Hematopoietic multipotent progenitor cell (in vitro differentiated cells): Measurements from ENCODE around the gene TEX35. TPM values are rescaled to one million over a fixed set of nuclear protein-coding genes. Genes with fewer than 3 reads are reported as not detected.
A peak's percentile ranks its signal among the peaks of the same experiment; 100 is the strongest.

Experiments used
- DNase-seq, 3 donors: peaks; one replicate each; pipeline ENCODE4 v3.0.0-alpha.2; 2011 to 2015; ENCODE audit warnings: low read depth in 2 of 3, low spot score in 2 of 3
- total RNA-seq: library from RNA; depleted of rRNA; stranded (reverse); fragments of >200 nt; gene quantifications from one replicate; pipeline ENCODE4 v1.2.3, GENCODE V29; 2012

TEX35 gene
- not detected for total RNA-seq

- no peak for DNase-seq
Observed at GRCh38 chr1:178512566-178513277, at the start of gene TEX35. TSS of gene TEX35 (plus strand) at chr1:178513109. CDS start at chr1:178513189, 80 bp downstream.

GRCh38 chr1:178464141-178464540 is 48.8 kb upstream of the TEX35 start:
- DNase-seq, result no peak

GRCh38 chr1:178464566-178464965 is 48.3 kb upstream of the TEX35 start:
- DNase-seq, result no peak

GRCh38 chr1:178465011-178465410 is 47.9 kb upstream of the TEX35 start:
- DNase-seq, result no peak

- DNase-seq, result no peak
Observed at GRCh38 chr1:178467837-178468236, 45.1 kb upstream of the TEX35 start.

- no peak for DNase-seq
Observed at GRCh38 chr1:178470411-178470960, 42.4 kb upstream of the TEX35 start.

GRCh38 chr1:178472531-178472930 is 40.4 kb upstream of the TEX35 start:
- no peak for DNase-seq

- DNase-seq, result no peak
Observed at GRCh38 chr1:178477373-178477772, 35.5 kb upstream of the TEX35 start.

- DNase-seq, result no peak
Observed at GRCh38 chr1:178477841-178478240, 35.1 kb upstream of the TEX35 start.

GRCh38 chr1:178483251-178483957 is 29.5 kb upstream of the TEX35 start:
- DNase-seq, result no peak

GRCh38 chr1:178484698-178485225 is 28.1 kb upstream of the TEX35 start:
- peak in 1 of 3 donors; percentile 50 for DNase-seq

- DNase-seq, result peak in 1 of 3 donors; percentile 6
Observed at GRCh38 chr1:178485541-178485981, 27.3 kb upstream of the TEX35 start.

- peak in 1 of 3 donors; percentile 33 for DNase-seq
Observed at GRCh38 chr1:178486100-178487069, 26.5 kb upstream of the TEX35 start.

- DNase-seq, result peak in 1 of 3 donors; percentile 6
Observed at GRCh38 chr1:178487070-178487615, 25.8 kb upstream of the TEX35 start.

- DNase-seq, result no peak
Observed at GRCh38 chr1:178488393-178488792, 24.5 kb upstream of the TEX35 start.

GRCh38 chr1:178489399-178489798 is 23.5 kb upstream of the TEX35 start:
- no peak for DNase-seq

- no peak for DNase-seq
Observed at GRCh38 chr1:178490136-178490535, 22.8 kb upstream of the TEX35 start.

GRCh38 chr1:178490967-178491366 is 21.9 kb upstream of the TEX35 start:
- no peak for DNase-seq

- no peak for DNase-seq
Observed at GRCh38 chr1:178491721-178492120, 21.2 kb upstream of the TEX35 start.

GRCh38 chr1:178492341-178492740 is 20.6 kb upstream of the TEX35 start:
- DNase-seq, result no peak
